ENCODE measurements around the gene DCANP1.

- TF ChIP-seq POLR2AphosphoS5 (IDR thresholded peaks at IDR 0.05; ENCODE audit: low read depth) = no peak
- TF ChIP-seq, protein P1, sequence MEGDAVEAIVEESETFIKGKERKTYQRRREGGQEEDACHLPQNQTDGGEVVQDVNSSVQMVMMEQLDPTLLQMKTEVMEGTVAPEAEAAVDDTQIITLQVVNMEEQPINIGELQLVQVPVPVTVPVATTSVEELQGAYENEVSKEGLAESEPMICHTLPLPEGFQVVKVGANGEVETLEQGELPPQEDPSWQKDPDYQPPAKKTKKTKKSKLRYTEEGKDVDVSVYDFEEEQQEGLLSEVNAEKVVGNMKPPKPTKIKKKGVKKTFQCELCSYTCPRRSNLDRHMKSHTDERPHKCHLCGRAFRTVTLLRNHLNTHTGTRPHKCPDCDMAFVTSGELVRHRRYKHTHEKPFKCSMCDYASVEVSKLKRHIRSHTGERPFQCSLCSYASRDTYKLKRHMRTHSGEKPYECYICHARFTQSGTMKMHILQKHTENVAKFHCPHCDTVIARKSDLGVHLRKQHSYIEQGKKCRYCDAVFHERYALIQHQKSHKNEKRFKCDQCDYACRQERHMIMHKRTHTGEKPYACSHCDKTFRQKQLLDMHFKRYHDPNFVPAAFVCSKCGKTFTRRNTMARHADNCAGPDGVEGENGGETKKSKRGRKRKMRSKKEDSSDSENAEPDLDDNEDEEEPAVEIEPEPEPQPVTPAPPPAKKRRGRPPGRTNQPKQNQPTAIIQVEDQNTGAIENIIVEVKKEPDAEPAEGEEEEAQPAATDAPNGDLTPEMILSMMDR (IDR thresholded peaks at IDR 0.05; ENCODE audit: insufficient read depth, low read length) = no peak
- no peak for TF ChIP-seq GABPA (IDR thresholded peaks at IDR 0.05; ENCODE audit: low read depth)
- TF ChIP-seq, protein P2, sequence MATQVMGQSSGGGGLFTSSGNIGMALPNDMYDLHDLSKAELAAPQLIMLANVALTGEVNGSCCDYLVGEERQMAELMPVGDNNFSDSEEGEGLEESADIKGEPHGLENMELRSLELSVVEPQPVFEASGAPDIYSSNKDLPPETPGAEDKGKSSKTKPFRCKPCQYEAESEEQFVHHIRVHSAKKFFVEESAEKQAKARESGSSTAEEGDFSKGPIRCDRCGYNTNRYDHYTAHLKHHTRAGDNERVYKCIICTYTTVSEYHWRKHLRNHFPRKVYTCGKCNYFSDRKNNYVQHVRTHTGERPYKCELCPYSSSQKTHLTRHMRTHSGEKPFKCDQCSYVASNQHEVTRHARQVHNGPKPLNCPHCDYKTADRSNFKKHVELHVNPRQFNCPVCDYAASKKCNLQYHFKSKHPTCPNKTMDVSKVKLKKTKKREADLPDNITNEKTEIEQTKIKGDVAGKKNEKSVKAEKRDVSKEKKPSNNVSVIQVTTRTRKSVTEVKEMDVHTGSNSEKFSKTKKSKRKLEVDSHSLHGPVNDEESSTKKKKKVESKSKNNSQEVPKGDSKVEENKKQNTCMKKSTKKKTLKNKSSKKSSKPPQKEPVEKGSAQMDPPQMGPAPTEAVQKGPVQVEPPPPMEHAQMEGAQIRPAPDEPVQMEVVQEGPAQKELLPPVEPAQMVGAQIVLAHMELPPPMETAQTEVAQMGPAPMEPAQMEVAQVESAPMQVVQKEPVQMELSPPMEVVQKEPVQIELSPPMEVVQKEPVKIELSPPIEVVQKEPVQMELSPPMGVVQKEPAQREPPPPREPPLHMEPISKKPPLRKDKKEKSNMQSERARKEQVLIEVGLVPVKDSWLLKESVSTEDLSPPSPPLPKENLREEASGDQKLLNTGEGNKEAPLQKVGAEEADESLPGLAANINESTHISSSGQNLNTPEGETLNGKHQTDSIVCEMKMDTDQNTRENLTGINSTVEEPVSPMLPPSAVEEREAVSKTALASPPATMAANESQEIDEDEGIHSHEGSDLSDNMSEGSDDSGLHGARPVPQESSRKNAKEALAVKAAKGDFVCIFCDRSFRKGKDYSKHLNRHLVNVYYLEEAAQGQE (IDR thresholded peaks at IDR 0.05; ENCODE audit: insufficient replicate concordance, low read depth) = no peak
These were observed 5.3 kb upstream of the DCANP1 start, which contains the start of gene TIFAB for GRCh38 chr5:135452321-135453030.

Data from HL-60 (cell line).